GM18858 (cell line): Measurements from ENCODE around the gene CYP21A2.
"Not testable (repeated sequence)": the region's sequence is repeated elsewhere in the genome, so short reads cannot be mapped to it uniquely, and the experiment has no call there.

Source experiments
- ATAC-seq: cut with Tn5 transposase; IDR thresholded peaks from one replicate; pipeline ENCODE4 v1.9.1; 2021; ENCODE audit not compliant: unreplicated experiment

Gene CYP21A2

GRCh38 chr6:32052626-32053025, 14.4 kb downstream of the CYP21A2 start:
- not testable (repeated sequence) for ATAC-seq

- not testable (repeated sequence) for ATAC-seq
Measured at GRCh38 chr6:32053314-32053713, 15.1 kb downstream of the CYP21A2 start.

GRCh38 chr6:32055756-32056155, 17.5 kb downstream of the CYP21A2 start:
- ATAC-seq, result not testable (repeated sequence)

- ATAC-seq, result no peak
Measured at GRCh38 chr6:32056254-32056653, 18.0 kb downstream of the CYP21A2 start.

- ATAC-seq, result no peak
Measured at GRCh38 chr6:32057966-32058365, 19.8 kb downstream of the CYP21A2 start.

- no peak for ATAC-seq
Measured at GRCh38 chr6:32058511-32058963, 20.3 kb downstream of the CYP21A2 start.

GRCh38 chr6:32060966-32061655, 22.9 kb downstream of the CYP21A2 start:
- ATAC-seq, result no peak

- ATAC-seq, result no peak
Measured at GRCh38 chr6:32064706-32065105, 26.5 kb downstream of the CYP21A2 start.

- not testable (repeated sequence) for ATAC-seq
Measured at GRCh38 chr6:32067521-32067920, 29.3 kb downstream of the CYP21A2 start.

- ATAC-seq, result not testable (repeated sequence)
Measured at GRCh38 chr6:32068315-32068714, 30.1 kb downstream of the CYP21A2 start.

GRCh38 chr6:32068867-32069266, 30.7 kb downstream of the CYP21A2 start:
- no peak for ATAC-seq

- no peak for ATAC-seq
Measured at GRCh38 chr6:32069460-32069859, 31.2 kb downstream of the CYP21A2 start.

GRCh38 chr6:32069878-32070515, 31.8 kb downstream of the CYP21A2 start:
- ATAC-seq, result no peak

GRCh38 chr6:32070814-32071543, 32.8 kb downstream of the CYP21A2 start:
- no peak for ATAC-seq

- no peak for ATAC-seq
Measured at GRCh38 chr6:32073101-32073500, 34.9 kb downstream of the CYP21A2 start.

GRCh38 chr6:32073613-32074012, 35.4 kb downstream of the CYP21A2 start:
- no peak for ATAC-seq

GRCh38 chr6:32074996-32075532, 36.8 kb downstream of the CYP21A2 start:
- no peak for ATAC-seq

GRCh38 chr6:32075781-32076180, 37.6 kb downstream of the CYP21A2 start:
- no peak for ATAC-seq

- ATAC-seq, result no peak
Measured at GRCh38 chr6:32076321-32076809, 38.1 kb downstream of the CYP21A2 start.

GRCh38 chr6:32079566-32080290, 41.5 kb downstream of the CYP21A2 start:
- ATAC-seq, result no peak
